Breast epithelium (tissue), 3 donors: Measurements from ENCODE around the gene HIP1.

Experiments used
- POLR2A ChIP-seq: fragments of 450-650 bp; IDR thresholded peaks from one replicate; pipeline ENCODE4 v1.6.1; 2016; ENCODE audit warnings: antibody characterized with exemption, mild to moderate bottlenecking, moderate library complexity
- POLR2AphosphoS5 ChIP-seq, 3 donors: sonication (generic); formaldehyde crosslinking; IDR thresholded peaks; one replicate each; pipeline ENCODE4 v1.6.1; 2017; ENCODE audit warnings: antibody characterized with exemption in 3 of 3
- TF ChIP-seq, protein P1 (sequence below), 3 donors: fragments of 450-650 bp; IDR thresholded peaks; one replicate each; pipeline ENCODE4 v1.5.1; 2016 to 2017; ENCODE audit warnings: antibody characterized with exemption in 3 of 3, mild to moderate bottlenecking in 3 of 3, moderate library complexity in 3 of 3

DNA sequence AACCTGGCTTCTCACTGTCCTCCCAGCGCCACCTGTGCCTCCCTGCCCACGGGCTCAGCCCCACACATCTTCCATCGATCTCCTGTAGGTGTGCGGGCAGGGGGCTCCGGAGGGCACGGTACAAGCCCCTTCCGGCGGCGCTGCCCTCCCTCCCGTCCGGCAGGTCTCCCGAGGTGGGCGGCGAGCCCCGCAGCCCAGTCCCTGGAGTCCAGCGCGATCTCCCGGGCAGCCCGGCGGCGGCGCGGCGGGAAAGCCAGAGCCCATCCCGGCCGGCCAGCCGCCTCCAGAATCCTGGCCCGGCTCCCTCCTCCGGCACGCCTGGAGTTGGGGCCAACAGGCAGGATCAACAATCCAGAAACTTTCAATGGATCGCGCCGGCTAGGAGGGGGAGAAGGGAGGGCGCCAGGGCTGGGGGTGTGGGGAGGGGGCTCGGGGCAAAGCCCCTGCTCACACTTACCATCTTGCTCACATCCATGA, 100.1 kb downstream of the HIP1 start:
- TF ChIP-seq, protein P1, sequence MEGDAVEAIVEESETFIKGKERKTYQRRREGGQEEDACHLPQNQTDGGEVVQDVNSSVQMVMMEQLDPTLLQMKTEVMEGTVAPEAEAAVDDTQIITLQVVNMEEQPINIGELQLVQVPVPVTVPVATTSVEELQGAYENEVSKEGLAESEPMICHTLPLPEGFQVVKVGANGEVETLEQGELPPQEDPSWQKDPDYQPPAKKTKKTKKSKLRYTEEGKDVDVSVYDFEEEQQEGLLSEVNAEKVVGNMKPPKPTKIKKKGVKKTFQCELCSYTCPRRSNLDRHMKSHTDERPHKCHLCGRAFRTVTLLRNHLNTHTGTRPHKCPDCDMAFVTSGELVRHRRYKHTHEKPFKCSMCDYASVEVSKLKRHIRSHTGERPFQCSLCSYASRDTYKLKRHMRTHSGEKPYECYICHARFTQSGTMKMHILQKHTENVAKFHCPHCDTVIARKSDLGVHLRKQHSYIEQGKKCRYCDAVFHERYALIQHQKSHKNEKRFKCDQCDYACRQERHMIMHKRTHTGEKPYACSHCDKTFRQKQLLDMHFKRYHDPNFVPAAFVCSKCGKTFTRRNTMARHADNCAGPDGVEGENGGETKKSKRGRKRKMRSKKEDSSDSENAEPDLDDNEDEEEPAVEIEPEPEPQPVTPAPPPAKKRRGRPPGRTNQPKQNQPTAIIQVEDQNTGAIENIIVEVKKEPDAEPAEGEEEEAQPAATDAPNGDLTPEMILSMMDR (IDR thresholded peaks at IDR 0.05): no peak
- TF ChIP-seq POLR2A: no peak
- TF ChIP-seq POLR2AphosphoS5 (IDR thresholded peaks at IDR 0.05): no peak
